Measurements from ENCODE around the gene CACNA1D.

The CACNA1D gene

GRCh38 chr3:53695324-53695690 is 200.9 kb downstream of the CACNA1D start:
- no peaks in the 10 kb centered on the region for H3K79me2 ChIP-seq (ENCODE audit: control insufficient read depth, insufficient read depth, low read length)
- WGBS (ENCODE audit: extremely low coverage, insufficient coverage, low lambda C conversion rate) = no CpG with 5 or more reads among the region's 7 CpGs
- no peak overlapping the region for H3K4me2 ChIP-seq (ENCODE audit: low read length)
- no peaks in the 10 kb centered on the region for H3K36me3 ChIP-seq (ENCODE audit: control insufficient read depth, insufficient read depth, low read length)
- H2BK15ac ChIP-seq (replicated peaks; ENCODE audit: low read depth) = no peak overlapping the region
- H3K9ac ChIP-seq (ENCODE audit: low read length) = no peak overlapping the region
- no peak overlapping the region for H3K27ac ChIP-seq (ENCODE audit: low read depth, low read length)
- no peak overlapping the region for H4K5ac ChIP-seq (ENCODE audit: low read length)
- H3K4me3 ChIP-seq (ENCODE audit: low read length) = no peak overlapping the region
- H2AK5ac ChIP-seq (ENCODE audit: low read length) = no peak overlapping the region
- no peak overlapping the region for H2BK5ac ChIP-seq (ENCODE audit: low read length)
- no peak overlapping the region for H3K23ac ChIP-seq (ENCODE audit: low read length)
- H2BK120ac ChIP-seq (ENCODE audit: low read depth, low read length) = no peak overlapping the region
- no peak overlapping the region for H3K18ac ChIP-seq (ENCODE audit: low read length)
- no peaks in the 10 kb centered on the region for H3K27me3 ChIP-seq (ENCODE audit: insufficient read depth, low read length, poor library complexity)
- DNase-seq = no peak
- H3K4ac ChIP-seq (ENCODE audit: low read depth, low read length) = no peak overlapping the region
- no peak overlapping the region for H4K8ac ChIP-seq (ENCODE audit: low read depth, low read length)
- no peaks in the 10 kb centered on the region for H3K4me1 ChIP-seq (ENCODE audit: control insufficient read depth, low read depth, low read length)
- no peaks in the 10 kb centered on the region for H3K79me1 ChIP-seq (ENCODE audit: low read length)
- H3K56ac ChIP-seq (ENCODE audit: low read length) = no peak overlapping the region

- WGBS (ENCODE audit: extremely low coverage, insufficient coverage, low lambda C conversion rate) = no CpG with 5 or more reads among the region's 4 CpGs
Measured at GRCh38 chr3:53696401-53697172, 202.2 kb downstream of the CACNA1D start.

GRCh38 chr3:53700441-53700840 is 206.0 kb downstream of the CACNA1D start:
- no peak overlapping the region for H4K8ac ChIP-seq (ENCODE audit: low read depth, low read length)
- no CpG with 5 or more reads among the region's 4 CpGs for WGBS (ENCODE audit: extremely low coverage, insufficient coverage, low lambda C conversion rate)

More at GRCh38 chr3:53696401-53697172, 202.2 kb downstream of the CACNA1D start:
- Histone ChIP-seq H2BK120ac (ENCODE audit: low read depth, low read length) (no peak overlapping the region), H3K56ac (ENCODE audit: low read length) (no peak overlapping the region), H3K18ac (ENCODE audit: low read length) (no peak overlapping the region), H3K4me2 (ENCODE audit: low read length) (no peak overlapping the region), H3K4me3 (ENCODE audit: low read length) (no peak overlapping the region), H3K27me3 (ENCODE audit: insufficient read depth, low read length, poor library complexity) (no peaks in the 10 kb centered on the region), H3K27ac (ENCODE audit: low read depth, low read length) (no peak overlapping the region), H2BK5ac (ENCODE audit: low read length) (no peak overlapping the region), H2BK15ac (replicated peaks; ENCODE audit: low read depth) (no peak overlapping the region), H3K36me3 (ENCODE audit: control insufficient read depth, insufficient read depth, low read length) (no peaks in the 10 kb centered on the region), H3K79me2 (ENCODE audit: control insufficient read depth, insufficient read depth, low read length) (no peaks in the 10 kb centered on the region), H3K9ac (ENCODE audit: low read length) (no peak overlapping the region), H2AK5ac (ENCODE audit: low read length) (no peak overlapping the region), H3K4me1 (ENCODE audit: control insufficient read depth, low read depth, low read length) (no peaks in the 10 kb centered on the region), H3K79me1 (ENCODE audit: low read length) (no peaks in the 10 kb centered on the region), H4K8ac (ENCODE audit: low read depth, low read length) (no peak overlapping the region), H4K5ac (ENCODE audit: low read length) (no peak overlapping the region), H3K23ac (ENCODE audit: low read length) (no peak overlapping the region), H3K4ac (ENCODE audit: low read depth, low read length) (no peak overlapping the region)
- peak; percentile 60 for DNase-seq

GRCh38 chr3:53702776-53703530 is 208.5 kb downstream of the CACNA1D start:
- Histone ChIP-seq H3K9ac (ENCODE audit: low read length) (no peak overlapping the region), H3K4me1 (ENCODE audit: control insufficient read depth, low read depth, low read length) (no peaks in the 10 kb centered on the region), H3K27me3 (ENCODE audit: insufficient read depth, low read length, poor library complexity) (no peaks in the 10 kb centered on the region), H2BK120ac (ENCODE audit: low read depth, low read length) (no peak overlapping the region), H3K4ac (ENCODE audit: low read depth, low read length) (no peak overlapping the region), H2AK5ac (ENCODE audit: low read length) (no peak overlapping the region), H3K18ac (ENCODE audit: low read length) (no peak overlapping the region), H3K4me2 (ENCODE audit: low read length) (no peak overlapping the region), H3K36me3 (ENCODE audit: control insufficient read depth, insufficient read depth, low read length) (no peaks in the 10 kb centered on the region), H3K27ac (ENCODE audit: low read depth, low read length) (no peak overlapping the region), H3K79me1 (ENCODE audit: low read length) (no peaks in the 10 kb centered on the region), H3K79me2 (ENCODE audit: control insufficient read depth, insufficient read depth, low read length) (no peaks in the 10 kb centered on the region), H3K4me3 (ENCODE audit: low read length) (no peak overlapping the region), H2BK5ac (ENCODE audit: low read length) (no peak overlapping the region), H3K56ac (ENCODE audit: low read length) (no peak overlapping the region), H2BK15ac (replicated peaks; ENCODE audit: low read depth) (no peak overlapping the region), H4K8ac (ENCODE audit: low read depth, low read length) (no peak overlapping the region), H3K23ac (ENCODE audit: low read length) (no peak overlapping the region), H4K5ac (ENCODE audit: low read length) (no peak overlapping the region)
- no CpG with 5 or more reads among the region's 14 CpGs for WGBS (ENCODE audit: extremely low coverage, insufficient coverage, low lambda C conversion rate)
- DNase-seq = no peak

More at GRCh38 chr3:53700441-53700840, 206.0 kb downstream of the CACNA1D start:
- Histone ChIP-seq H3K27ac (ENCODE audit: low read depth, low read length) (no peak overlapping the region), H2BK120ac (ENCODE audit: low read depth, low read length) (no peak overlapping the region), H3K36me3 (ENCODE audit: control insufficient read depth, insufficient read depth, low read length) (no peaks in the 10 kb centered on the region), H3K4ac (ENCODE audit: low read depth, low read length) (no peak overlapping the region), H3K9ac (ENCODE audit: low read length) (no peak overlapping the region), H2BK5ac (ENCODE audit: low read length) (no peak overlapping the region), H3K79me2 (ENCODE audit: control insufficient read depth, insufficient read depth, low read length) (no peaks in the 10 kb centered on the region), H2BK15ac (replicated peaks; ENCODE audit: low read depth) (no peak overlapping the region), H3K79me1 (ENCODE audit: low read length) (no peaks in the 10 kb centered on the region), H3K56ac (ENCODE audit: low read length) (no peak overlapping the region), H3K18ac (ENCODE audit: low read length) (no peak overlapping the region), H3K4me1 (ENCODE audit: control insufficient read depth, low read depth, low read length) (no peaks in the 10 kb centered on the region), H3K27me3 (ENCODE audit: insufficient read depth, low read length, poor library complexity) (no peaks in the 10 kb centered on the region), H3K4me2 (ENCODE audit: low read length) (no peak overlapping the region), H3K23ac (ENCODE audit: low read length) (no peak overlapping the region), H2AK5ac (ENCODE audit: low read length) (no peak overlapping the region), H4K5ac (ENCODE audit: low read length) (no peak overlapping the region), H3K4me3 (ENCODE audit: low read length) (no peak overlapping the region)
- no peak for DNase-seq

GRCh38 chr3:53703630-53704362 is 209.4 kb downstream of the CACNA1D start:
- DNase-seq = peak; percentile 24
- Histone ChIP-seq H3K79me2 (ENCODE audit: control insufficient read depth, insufficient read depth, low read length) (no peaks in the 10 kb centered on the region), H3K4me1 (ENCODE audit: control insufficient read depth, low read depth, low read length) (no peaks in the 10 kb centered on the region), H4K5ac (ENCODE audit: low read length) (no peak overlapping the region), H3K4me3 (ENCODE audit: low read length) (no peak overlapping the region), H2AK5ac (ENCODE audit: low read length) (no peak overlapping the region), H3K27ac (ENCODE audit: low read depth, low read length) (no peak overlapping the region), H3K9ac (ENCODE audit: low read length) (no peak overlapping the region), H3K56ac (ENCODE audit: low read length) (no peak overlapping the region), H3K4me2 (ENCODE audit: low read length) (no peak overlapping the region), H2BK120ac (ENCODE audit: low read depth, low read length) (no peak overlapping the region), H4K8ac (ENCODE audit: low read depth, low read length) (no peak overlapping the region), H3K4ac (ENCODE audit: low read depth, low read length) (no peak overlapping the region), H3K36me3 (ENCODE audit: control insufficient read depth, insufficient read depth, low read length) (no peaks in the 10 kb centered on the region), H3K23ac (ENCODE audit: low read length) (no peak overlapping the region), H3K79me1 (ENCODE audit: low read length) (no peaks in the 10 kb centered on the region), H3K27me3 (ENCODE audit: insufficient read depth, low read length, poor library complexity) (no peaks in the 10 kb centered on the region), H2BK5ac (ENCODE audit: low read length) (no peak overlapping the region), H2BK15ac (replicated peaks; ENCODE audit: low read depth) (no peak overlapping the region), H3K18ac (ENCODE audit: low read length) (no peak overlapping the region)
- WGBS (ENCODE audit: extremely low coverage, insufficient coverage, low lambda C conversion rate) = no CpG with 5 or more reads among the region's 14 CpGs

Data from mesendoderm (in vitro differentiated cells).